GM19397 (cell line): Measurements from ENCODE around the gene ATOSA.

Experiments
- ATAC-seq: cut with Tn5 transposase; IDR thresholded peaks from one replicate; pipeline ENCODE4 v1.9.1; 2021; ENCODE audit warnings: mild to moderate bottlenecking, moderate library complexity; ENCODE audit not compliant: unreplicated experiment

The ATOSA gene, protein sequence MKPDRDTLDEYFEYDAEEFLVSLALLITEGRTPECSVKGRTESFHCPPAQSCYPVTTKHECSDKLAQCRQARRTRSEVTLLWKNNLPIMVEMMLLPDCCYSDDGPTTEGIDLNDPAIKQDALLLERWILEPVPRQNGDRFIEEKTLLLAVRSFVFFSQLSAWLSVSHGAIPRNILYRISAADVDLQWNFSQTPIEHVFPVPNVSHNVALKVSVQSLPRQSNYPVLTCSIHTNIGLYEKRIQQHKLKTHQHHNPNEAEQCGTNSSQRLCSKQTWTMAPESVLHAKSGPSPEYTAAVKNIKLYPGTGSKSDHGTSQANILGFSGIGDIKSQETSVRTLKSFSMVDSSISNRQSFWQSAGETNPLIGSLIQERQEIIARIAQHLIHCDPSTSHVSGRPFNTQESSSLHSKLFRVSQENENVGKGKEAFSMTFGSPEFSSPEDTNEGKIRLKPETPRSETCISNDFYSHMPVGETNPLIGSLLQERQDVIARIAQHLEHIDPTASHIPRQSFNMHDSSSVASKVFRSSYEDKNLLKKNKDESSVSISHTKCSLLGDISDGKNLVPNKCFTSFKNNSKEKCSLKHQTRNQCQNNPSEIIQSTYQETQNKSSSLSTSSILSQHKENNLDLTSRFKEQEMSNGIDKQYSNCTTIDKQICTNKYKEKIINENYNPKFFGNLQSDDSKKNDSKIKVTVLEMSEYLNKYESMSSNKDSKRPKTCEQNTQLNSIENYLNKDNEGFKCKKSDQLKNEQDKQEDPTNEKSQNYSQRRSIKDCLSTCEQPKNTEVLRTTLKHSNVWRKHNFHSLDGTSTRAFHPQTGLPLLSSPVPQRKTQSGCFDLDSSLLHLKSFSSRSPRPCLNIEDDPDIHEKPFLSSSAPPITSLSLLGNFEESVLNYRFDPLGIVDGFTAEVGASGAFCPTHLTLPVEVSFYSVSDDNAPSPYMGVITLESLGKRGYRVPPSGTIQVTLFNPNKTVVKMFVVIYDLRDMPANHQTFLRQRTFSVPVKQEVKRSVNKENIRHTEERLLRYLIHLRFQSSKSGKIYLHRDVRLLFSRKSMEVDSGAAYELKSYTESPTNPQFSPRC

DNA sequence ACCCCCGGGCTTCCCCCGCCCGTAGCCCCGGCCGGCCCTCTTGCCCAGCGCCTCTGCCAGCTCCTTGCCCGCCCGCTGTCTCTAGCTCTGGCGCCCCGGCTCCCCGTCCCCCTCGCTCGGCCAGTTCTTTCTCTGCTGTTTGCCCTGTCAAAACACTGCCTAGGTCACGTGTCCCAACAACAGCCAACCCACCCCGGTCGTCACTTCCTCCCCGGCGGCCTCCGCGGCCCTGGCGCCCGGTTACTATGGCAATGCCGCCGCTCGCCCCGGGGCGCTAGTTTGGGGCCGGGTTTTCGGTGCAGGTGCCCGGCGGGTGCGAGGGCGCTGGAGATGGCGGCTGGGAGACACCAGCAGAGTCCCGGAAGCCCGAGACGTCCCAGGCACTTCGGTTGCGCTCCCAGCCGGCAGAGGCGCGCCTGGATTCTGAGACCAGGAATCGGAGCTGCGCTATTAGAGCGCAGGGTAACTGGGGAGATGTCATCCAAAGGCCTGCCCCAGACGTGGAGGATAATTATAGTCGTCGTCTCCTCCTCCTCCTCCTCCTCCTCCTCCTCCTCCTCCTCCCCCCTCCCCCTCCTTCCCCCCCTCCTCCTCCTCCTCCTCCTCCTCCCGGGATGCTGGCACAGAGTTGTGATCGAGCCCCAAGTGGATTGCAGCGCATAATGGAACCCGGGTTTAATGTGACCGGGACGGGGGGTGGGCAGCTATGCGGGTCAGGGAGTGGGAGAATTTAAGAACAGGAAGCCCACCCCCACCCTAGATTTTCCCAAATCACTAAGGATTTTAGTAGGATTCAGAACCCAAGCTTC is at the start of gene ATOSA:
TSS of gene ATOSA (minus strand) at position 157 of the 809 bp plus-strand sequence. CDS start 1,367 bp downstream, outside the sequence.
- peak; percentile 74 for ATAC-seq

DNA sequence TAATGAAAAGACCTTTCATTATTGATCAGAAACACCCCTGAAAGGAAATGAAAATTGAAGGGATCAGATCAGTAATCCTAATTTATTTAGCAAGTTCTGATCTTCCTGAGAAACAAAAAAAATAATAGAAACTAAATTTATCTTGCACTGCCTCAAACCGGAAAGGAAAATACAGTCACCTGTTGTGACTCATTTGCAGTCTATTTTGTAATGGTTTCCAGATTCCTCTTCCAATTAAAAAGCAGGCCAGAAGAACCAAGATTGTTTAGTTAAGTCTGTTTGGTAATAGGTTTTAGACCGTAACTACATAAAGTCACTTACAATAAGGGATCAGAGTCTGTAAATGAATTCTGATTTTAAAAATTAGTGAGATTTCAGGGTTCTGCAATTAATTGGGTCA is 49.7 kb upstream of the ATOSA start:
- no peak for ATAC-seq

DNA sequence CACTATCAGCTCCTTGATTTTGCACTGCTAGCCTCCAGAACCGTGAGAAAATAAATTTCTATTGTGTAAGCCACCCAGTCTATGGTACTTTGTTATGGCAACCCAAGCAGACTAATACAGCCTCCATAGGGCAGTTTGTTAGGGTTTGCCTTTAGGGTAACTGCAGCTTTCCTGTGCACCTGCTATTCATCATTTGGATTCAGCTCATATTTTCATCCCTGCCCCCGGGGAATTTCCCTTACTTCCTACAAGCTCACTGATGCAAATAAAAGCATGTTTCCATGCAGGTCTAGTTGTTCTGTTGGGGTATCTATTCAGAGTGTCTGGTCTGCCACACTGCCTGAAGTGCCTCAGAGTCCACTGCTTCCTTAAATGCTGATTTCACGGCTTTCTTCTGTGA is 48.6 kb upstream of the ATOSA start:
- no peak for ATAC-seq

DNA sequence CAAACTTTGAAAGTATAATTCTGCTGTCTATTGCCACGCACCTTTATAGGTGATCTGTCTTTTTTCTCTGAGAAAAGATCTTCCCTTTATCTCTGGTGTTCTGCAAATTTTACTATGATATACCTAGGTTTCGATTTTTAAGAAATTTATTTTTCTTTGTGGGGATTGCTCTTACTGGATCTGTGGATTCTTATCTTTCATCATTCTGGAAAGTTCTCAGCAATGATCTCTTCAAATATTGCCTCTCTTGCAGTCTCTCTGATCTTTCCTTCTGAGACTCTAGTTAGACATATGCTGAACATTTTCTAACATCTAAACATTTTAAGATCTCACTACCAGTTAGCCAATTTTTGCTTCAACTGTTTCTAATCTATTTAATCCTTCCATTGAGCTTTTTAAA is 47.0 kb upstream of the ATOSA start:
- no peak for ATAC-seq

DNA sequence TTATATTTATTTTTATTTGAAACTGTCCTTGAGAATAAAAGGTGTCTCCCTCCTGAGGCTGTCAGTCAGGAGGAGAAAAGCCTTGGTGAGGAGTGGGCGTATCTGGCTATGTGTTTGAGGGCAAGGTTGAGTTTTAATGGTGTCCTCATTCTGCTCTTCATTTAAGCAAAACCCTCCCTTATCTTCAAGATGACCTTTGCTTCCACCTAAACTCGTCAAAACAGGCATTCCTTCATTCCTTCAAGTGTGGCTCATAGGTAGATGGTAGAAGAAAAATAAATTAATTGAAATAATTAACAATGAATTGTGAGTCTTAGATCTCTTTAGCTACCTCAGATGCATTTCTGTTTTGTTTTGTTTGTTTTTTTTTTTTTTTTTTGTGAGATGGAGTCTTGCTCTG is 39.4 kb upstream of the ATOSA start:
- no peak for ATAC-seq

DNA sequence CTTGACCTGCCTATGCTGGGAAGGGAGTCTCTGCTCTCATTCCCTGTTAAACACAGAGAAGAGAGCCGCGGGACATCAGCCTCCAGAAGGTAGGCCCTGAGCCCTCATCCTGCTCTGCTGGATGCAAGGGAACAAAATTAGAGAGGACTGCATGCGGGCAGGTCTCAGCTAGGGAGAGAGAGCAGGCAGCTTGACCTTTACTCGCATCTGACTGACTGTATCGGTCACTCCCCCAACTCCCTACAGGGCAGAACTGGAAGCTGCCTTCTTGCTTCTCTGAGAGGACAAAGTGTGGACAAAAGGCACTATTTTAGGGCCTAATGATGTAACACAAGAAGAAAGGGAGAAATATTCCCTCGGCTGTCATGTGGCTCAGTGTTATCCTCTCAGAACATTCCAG is 38.7 kb upstream of the ATOSA start:
- ATAC-seq = no peak

DNA sequence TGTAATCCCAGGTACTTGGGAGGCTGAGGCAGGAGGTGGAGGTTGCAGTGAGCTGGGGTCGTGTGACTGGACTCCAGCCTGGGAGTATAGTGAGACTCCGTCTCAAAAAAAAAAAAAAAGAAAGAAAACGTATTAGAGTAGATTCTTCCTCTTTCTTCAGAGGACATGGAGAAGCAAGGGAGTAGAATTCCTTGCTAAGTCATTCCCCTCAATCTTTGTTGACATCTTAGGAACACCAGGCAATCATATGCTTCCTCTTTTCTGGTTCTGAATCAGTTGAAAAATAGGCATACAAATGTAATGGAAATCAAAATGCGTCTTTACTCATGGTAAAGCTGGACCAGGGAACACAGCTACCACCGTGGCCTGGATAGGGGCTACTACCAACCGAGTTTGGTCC is 38.3 kb upstream of the ATOSA start:
- no peak for ATAC-seq

DNA sequence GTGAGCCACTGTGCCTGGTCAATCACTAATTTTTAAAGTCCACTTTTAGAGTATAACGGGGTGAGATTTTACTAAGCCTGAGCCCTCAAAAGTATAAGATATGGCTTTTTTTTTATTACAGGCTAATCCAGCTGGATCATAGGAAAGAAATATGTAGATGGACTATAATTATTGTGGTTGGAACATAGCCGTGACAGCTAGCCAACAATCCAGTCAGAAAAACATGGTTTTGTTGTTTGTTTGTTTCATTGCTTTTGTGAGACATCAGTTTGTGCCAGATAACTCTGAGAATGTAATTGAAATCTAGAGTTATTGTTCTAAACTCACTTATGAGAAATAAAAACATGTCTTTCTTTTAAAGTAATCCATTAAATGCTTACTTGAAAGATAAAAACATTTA is 37.3 kb upstream of the ATOSA start:
- no peak for ATAC-seq

DNA sequence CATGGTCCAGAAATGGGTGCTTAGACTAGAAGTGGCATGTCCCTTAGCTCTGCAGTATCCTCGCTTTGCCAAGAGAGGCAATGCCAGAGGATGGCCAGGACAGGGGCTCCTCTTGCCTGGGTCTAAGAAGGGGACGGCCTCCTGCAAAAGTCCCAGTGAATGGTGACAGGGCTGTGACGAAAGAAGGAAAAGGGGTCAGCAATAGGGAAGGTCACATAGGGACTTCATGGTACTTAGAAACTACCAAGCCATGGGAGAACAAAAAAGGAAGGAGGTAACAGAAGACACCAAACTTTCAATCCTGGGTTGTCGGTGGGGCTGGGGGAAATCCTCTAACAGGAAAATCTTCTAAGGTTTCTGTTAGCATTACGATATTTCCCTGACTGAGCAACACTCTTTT is 36.2 kb upstream of the ATOSA start:
- ATAC-seq = no peak

DNA sequence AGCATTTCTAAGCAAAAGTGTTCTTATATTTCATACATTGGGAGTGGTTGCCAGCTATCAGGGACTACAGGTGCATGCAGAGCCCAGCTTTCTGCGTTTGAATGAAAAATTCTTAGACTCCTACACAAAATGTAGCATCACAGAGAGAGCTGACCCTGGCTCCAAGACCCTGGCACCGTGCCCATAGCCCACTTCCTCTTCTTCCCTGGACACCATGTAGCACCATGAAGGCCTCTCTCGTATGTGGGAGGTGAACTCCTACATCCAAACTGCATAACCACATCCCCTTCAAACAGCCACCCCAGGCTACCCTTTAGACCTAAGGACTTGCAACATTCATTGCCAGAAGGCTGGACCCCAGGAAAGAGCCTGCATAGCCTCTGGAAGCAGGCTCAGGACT is 35.8 kb upstream of the ATOSA start:
- ATAC-seq = no peak

DNA sequence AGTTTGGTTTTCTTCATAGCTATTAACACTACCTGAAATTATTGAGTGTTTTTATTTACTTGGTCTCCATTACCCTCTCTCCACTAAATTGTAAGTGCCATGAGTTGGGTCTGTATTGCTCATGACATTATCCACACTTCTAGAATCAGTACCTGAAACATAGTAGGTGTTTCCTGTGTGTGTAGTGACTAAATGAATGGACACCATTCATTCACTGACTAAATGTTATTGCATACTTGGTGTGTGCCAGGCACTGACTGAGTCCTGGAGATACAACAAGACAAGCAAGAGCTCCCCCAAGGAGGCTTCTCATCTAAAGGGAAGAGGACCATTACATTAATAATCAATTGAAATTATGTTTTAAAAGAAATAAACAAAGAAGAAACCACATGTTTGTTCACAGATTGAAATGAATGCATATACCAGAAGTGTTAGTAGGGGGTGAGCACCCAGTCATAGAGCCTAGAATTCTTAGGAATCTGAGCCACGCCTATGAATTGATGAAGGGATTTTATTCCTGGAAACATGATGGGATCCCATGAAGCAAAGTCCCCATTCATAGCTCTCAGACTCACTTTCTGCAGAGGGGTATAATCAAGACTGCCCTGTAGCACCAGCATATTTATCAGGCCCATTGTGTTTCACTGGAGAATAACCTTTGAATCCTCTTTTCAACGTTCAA is 31.7 kb upstream of the ATOSA start:
- no peak for ATAC-seq

DNA sequence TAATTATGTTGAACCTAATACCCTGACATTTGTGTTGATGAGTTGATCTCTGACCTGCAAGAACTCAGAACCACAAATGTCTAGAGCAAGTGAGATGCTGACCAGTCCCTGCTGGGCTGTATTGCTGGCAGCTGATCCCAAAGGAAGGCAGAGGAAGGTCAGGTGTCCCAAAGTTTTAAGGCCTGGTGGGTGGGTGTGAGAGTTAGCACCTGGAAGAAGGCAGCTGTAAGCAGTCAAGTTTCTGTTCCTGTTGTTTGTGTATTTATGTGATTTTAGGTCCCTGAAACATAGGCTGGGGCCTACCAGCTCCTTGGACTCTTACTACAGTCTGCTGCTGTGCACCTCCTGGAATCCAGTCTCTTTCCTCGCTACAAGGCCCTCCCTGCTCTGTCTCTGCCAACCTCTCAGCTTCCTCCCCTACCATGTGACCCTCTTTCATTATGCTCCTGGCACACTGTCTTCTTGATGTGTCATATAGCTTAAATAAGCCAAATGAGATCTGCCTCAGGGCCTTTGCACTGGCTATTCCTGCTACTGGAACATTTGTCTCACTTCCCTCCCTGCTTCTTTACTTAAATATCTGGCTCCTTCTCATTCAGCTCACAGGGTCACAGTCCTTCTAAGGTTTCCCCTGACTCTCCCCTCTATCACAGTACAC is 31.0 kb upstream of the ATOSA start:
- ATAC-seq = peak; percentile 25

DNA sequence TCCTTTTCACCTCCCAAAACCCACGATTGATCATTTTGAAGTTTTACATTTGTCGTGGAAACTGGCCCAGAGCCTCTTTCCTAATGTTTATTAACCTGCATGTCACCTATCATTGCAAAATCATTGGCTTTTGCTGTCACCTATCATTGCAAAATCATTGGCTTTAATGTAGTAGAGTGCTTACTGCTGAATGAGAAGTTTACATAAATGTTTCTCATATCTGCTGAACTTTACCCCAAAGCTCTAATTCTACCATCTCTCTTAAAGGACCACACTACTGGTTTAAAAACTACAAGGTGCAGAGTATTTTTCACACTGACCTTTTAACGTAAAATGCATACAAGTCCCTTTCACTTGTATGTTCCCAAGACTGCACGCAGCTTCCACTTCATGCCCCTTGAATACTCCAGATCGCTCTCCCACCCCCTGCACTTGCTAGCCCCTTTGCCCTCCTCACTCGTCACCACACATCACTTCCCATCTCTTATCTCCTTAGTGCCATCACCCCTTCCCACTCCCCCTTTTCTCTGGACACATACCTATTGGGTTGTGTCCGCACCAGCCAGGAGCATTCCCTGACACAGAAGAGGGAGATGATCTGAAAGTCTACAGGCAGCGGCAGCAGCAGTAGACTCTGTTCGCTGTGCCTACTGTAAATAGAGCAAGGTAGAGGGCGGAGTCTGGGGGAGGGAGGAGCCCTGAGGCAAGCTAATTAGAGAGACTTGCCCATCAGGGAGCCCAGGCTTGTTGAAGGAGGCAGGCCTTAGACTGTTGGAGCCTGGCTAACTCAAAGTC is 30.2 kb upstream of the ATOSA start:
- ATAC-seq = peak; percentile 89

DNA sequence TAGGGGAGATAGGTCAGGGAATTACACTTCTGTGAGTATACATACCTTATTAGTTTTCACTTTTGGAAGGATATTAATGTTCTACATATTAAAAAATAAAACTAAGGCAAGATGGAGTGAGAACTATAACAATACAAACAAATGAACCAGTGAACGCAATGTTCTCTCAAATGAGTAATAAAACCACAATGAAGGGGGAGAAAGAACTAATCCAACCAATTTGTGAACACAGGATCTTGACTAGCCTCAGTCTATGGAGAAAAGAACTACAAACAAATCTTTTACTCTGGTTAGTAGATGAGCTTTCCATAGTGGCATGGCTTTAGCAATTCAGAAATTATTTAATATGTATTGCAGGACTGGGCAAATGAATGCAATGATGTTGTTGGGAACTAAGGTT is 26.9 kb upstream of the ATOSA start:
- ATAC-seq = no peak

DNA sequence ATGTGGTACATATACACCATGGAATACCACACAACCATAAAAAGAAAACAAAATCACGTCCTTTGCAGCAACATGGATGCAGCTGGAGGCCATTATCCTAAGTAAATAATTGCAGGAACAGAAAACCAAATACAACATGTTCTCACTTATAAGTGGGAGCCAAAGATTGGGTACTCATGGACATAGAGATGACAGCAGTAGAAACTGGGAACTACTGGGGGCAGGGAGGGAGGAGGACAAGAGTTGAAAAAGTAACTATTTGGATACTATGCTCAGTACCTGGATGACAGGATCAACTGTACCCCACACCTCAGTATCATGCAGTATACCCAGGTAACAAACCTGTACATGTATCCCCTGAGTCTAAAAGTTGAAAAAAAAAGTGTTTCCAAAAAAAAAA is 23.2 kb upstream of the ATOSA start:
- ATAC-seq = no peak

DNA sequence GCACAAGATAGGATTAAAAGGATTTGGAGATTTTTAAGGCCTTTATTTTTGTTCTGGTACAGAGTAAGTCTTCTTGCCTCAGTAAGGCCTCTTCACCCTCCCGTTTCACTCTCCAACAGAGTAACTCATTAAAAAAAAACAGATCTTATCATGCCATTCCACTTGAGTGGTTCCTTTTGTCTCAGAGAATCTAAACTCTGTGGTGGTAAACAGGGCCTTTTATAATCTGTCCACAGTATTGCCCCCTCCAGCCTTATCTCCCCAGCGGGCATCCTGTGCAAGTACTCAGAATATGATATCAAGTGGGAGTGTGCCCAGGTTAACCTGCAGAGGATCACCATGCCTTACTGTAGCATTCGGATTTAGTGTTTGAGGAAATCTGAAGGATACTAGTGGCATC is 20.3 kb upstream of the ATOSA start:
- no peak for ATAC-seq

DNA sequence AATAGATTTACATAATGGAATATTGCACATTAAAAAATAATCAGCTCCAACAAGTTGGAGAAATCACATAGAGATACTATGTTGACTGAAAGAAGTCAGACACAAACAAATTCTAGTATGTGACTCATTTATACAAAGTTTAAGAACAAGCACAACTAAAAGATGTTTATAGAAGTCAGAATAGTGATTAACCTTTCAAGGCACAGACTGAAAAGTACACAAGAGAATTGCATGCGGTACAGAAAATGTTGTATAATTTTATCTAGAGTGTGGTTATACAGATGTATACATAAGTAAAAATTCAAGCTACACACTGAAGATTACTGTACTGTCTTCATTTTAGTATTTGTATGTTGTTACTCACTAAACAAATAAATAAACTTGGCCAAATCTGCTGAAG is 19.3 kb upstream of the ATOSA start:
- ATAC-seq = no peak

DNA sequence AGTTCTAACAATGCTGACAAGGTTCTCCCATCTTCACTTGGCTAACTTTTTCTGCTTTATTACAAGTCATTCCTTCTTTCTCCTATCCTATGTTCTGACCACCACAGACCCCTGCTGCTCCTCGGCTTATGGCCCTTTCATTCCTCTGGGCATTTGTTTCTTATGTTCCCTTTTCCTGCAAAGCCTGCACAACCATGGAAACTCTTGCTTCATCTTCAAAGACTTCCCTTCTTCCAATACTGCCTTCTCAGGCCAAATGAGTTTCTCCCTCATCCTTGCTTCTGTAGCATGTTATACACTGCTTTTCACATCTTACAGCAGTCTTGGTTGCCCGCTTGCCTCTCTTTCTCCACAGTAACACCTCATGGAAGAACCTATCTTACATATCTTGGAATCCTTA is 17.9 kb upstream of the ATOSA start:
- ATAC-seq = no peak

DNA sequence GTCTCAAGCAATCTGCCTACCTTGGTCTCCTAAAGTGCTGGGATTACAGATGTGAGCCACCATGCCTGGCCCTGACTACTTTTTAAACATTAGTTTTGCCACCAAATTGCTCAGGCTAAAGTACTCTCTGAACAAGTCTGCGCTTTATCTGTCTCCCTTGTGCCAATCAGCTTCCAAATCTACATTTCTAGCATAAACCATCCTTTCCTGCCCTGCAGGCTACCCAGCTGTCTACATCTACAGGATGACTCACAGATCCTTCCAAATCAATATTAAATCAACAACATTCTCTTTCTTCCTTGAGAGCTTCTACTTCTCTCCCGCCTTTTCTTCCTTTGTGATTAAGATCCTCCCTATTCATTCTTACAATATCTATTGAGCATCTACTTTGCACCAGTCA is 16.0 kb upstream of the ATOSA start:
- ATAC-seq = no peak
